Measurements from ENCODE around the gene GPR63.

- TF ChIP-seq CTCF (IDR thresholded peaks at IDR 0.05; ENCODE audit: low read length): no peak
- no peak for TF ChIP-seq EZH2 (optimal IDR thresholded peaks at IDR 0.05; ENCODE audit: low read depth, low read length)
- no peak for TF ChIP-seq EZH2phosphoT487 (IDR thresholded peaks at IDR 0.05; ENCODE audit: low read length)
Observed at GRCh38 chr6:96812077-96812703, 25.1 kb downstream of the GPR63 start.
